Midbrain (tissue), 1 donor: ENCODE results near the gene SHISA7.
"Not testable (repeated sequence)": the region's sequence is repeated elsewhere in the genome, so short reads cannot be mapped to it uniquely, and the experiment has no call there.

ENCODE experiments used
- DNase-seq: peaks from one replicate; lab custom pipeline; 2025; lab: John Stamatoyannopoulos, UW

Gene SHISA7

DNA sequence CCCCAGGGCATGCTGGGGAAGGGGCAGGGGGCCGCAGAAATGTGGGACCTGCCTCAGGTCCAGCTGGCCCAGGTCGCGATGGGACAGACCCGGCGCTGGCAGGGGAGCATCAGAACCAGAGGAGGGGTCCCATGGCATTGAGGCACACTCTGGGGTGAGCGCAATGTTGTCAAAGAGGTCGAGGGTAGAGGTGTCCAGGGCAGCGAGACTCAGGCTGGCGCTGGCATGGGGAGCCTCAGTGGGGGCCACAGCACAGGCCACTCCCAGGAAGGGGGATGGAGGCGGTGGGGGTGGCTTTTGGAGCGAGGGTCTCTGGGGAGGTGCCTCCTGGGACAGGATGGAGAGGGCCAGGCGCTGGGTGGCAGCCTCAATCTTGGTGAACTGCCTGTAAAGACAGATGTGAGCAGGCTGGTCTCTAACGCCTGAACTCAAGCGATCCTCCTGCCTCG, 20.5 kb upstream of the SHISA7 start:
- DNase-seq, result no peak

GRCh38 chr19:55462722-55463121, 19.6 kb upstream of the SHISA7 start:
- no peak for DNase-seq

- DNase-seq, result no peak
Observed at GRCh38 chr19:55461974-55462626, 19.0 kb upstream of the SHISA7 start.

DNA sequence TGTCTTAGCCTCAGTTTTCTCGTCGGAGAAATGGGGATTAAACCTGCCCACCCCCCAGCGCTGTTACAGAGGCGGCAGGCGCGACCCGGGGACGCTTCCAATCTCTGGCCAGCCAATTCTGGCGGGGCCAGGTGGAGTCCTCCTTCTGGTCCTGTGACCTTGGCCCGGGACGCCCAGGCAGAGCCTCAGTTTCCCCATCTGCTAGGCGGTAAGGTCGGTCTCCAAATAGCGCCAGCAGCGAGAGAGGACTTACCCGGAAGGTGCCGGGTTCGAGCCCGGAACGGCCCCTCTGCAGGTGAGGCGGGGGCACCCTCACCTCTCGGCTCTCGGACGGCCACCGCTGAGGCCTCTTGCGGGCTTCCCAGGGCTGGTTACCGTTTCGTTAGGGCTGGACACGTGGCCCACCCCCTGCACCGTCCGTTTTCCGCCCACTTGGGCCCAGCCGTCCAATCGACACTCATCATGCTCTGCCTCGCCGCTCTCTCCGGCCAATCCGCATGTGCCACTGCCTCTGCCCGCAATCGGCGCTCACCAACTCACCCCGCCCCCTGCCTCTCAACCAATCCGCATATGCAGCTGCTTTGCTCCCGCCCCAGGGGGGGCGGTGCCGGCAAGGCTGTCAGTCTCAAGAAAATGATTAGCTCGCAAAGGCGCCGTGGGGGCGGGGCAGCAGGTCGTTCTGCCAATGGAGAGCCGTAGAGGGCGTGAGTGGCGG, 18.3 kb upstream of the SHISA7 start, which contains the start of gene ISOC2:
Gene ISOC2, minus strand, starts transcription at position 384 of the 715 bp plus-strand sequence. CDS start 5,156 bp downstream, outside the sequence.
- peak; percentile 99 for DNase-seq

GRCh38 chr19:55460670-55461258, 17.7 kb upstream of the SHISA7 start:
- DNase-seq, result no peak

DNA sequence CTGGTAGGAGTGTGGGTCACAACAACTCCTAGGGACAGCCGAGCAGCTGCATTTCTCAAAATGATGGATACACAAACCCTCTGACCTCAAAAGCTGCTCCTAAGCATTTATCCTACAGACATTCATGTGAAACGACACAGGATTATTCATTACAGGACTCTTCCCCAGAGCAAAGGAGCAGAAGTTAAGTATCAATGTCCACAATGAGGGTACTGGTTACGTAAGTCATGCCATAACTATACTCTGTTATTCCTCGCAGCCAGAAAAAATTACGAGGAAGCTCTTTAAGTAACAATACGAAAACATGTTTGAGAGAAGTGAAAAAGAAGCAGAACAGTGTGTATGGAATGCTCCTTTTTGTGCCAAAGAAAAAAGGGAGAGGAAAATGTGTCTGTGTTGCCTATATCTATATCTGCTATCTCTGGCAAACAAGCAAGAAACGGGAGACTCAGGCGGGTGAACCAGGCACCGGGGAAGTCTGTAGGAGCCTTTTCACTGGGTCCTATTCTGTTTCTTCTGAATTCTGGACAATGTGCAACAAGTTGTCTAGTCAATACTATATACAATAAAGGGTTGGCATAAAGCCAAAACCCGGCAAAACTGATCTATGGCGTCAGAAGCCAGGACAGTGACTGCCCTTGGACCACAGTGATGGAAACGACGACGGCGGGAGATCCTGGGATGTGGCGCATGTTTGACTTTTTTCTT, 17.0 kb upstream of the SHISA7 start:
- peak; percentile 19 for DNase-seq

DNA sequence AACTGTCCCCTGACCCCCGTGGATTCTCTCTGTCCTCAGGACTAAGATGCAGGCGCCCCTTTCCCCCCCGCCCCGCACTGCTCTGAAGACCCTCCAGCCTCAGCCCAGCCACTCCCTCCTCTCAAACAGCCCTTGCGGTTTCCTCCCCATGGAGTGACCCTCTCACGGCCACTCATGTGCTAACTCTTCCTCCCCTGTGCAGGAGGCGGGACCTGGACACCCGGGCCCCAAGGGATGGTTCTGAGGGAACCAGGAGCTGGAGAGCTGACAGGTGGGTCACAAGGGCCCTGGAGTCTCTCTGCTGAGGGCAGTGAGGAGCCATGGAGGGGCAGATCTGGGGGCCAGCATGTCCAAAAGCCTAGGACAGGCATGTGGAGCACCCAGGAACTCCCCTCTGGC, 16.4 kb upstream of the SHISA7 start:
- DNase-seq, result no peak

GRCh38 chr19:55457683-55458457, 14.8 kb upstream of the SHISA7 start:
- DNase-seq, result no peak

DNA sequence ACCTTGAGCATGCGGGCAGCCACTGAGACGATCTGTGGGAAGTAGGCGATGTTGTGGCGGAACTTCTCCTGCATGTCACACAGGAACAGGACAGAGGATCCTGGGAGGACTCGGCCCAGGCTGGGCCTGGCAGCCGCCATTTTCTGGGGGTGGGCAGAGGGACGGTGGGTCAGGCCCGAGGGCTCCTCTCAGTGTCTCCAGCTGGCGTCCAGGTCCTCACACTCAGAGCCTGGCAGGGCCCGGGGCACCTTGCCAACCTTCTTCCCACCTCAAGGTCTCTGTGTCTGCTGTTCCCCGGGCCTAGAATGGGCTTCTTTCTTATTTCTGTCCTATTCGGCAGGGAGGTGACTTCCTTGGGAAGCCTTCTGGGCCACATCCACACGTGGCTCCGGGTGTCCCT, 13.2 kb upstream of the SHISA7 start:
- no peak for DNase-seq

DNA sequence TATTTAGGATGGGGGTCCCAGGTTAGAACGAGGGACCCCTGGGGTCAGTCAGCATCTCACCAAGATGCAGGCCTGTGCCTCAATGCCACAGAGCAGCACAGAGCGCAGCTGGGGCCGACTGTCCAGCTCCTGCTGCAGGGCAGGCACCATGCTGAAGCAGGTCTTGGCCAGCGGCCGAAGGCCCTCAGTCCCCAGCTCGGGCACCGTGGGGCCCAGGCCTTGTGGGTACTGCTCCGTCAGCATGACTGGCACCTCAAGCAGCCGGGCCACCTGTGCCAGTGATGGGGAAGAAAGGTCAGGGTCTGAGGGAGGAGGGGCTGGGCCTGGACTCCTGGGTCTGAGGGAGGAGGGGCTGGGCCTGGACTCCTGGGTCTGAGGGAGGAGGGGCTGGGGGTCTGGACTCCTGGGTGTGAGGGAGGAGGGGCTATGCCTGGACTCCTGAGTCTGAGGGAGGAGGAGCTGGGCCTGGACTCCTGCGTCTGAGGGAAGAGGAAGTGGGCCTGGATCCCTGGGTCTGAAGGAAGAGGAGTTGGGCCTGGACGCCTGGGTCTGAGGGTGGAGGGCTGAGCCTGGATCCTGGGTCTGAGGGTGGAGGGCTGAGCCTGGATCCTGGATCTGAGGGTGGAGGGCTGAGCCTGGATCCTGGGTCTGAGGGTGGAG, 12.6 kb upstream of the SHISA7 start:
- no peak for DNase-seq

DNA sequence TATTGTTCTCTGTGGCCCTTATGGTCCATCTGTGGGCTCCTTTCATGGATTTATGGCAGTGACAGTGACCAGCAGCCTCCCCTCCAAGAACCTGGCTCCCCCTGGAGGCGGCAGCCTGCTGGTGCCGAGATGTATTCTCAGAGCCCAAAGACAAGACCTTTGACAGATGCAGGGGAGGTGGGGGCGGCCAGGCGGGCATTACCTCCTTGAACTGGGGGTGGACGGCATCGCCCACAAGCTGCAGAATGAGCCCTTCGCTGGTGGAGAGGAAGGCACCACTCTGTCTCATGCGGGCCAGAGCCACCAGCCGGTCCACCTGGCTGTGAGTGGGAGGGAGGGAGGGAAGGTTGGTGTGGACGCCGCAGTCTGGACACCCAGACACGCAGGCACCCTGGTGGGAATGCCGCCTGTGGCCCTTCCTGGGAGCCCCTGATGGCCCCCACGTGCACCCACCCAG, 11.7 kb upstream of the SHISA7 start:
- DNase-seq, result peak; percentile 40

GRCh38 chr19:55453511-55454260, 10.6 kb upstream of the SHISA7 start:
- no peak for DNase-seq

GRCh38 chr19:55452749-55453346, 9.7 kb upstream of the SHISA7 start:
- peak; percentile 96 for DNase-seq

DNA sequence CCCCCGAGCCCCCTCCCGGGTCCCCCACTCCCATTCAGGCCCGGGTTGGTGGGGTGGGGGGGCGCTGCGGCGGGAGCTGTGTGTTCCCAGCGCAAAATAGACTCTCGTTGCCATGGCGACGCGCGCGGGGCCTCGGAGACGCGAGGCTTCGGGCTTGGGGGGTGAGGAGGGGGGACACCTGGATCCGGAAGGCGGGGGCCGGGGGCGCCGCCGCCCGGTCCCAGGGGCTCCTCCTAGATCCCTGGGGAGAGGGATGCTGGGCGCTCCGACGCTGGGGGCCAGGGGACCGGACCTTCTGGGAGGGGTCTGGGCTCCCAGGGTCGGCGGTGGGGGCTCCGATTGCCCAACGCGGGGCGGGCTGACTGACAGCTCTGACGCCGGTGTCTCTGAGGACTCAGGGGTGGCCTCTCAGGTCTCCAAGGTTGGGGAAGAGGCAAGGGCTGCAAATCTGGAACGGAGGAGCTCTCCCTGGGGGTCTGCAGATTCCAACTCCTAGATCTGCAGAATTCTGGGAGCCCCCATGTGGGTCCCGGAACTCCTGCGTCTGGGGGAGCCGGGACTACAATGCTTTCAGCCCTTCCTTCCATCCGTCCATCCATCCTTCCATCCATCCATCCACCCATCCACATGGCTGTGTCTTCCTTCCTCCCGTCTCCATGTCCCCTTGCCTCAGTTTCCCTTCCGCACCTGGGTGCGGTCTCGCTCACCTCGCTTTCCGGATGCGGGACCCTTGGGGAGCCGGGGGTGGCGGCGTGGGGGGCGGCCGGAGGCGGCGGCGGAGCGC, 9.1 kb upstream of the SHISA7 start:
- DNase-seq, result peak; percentile 34

- DNase-seq, result no peak
Observed at GRCh38 chr19:55451163-55451964, 8.3 kb upstream of the SHISA7 start.

GRCh38 chr19:55449469-55449868, 6.4 kb upstream of the SHISA7 start:
- no peak for DNase-seq

- DNase-seq, result not testable (repeated sequence)
Observed at GRCh38 chr19:55448175-55448490, 5.0 kb upstream of the SHISA7 start.

GRCh38 chr19:55447421-55448174, 4.5 kb upstream of the SHISA7 start:
- peak; percentile 44 for DNase-seq
